Measurements from ENCODE around the gene SNX1. TPM values are rescaled to one million over a fixed set of nuclear protein-coding genes. Genes with fewer than 3 reads are reported as not detected.
A peak's percentile ranks its signal among the peaks of the same experiment; 100 is the strongest.

Gene SNX1
- total and polyA plus RNA-seq, 7 donors = 36.4 to 102 (median 61.0) TPM

DNA sequence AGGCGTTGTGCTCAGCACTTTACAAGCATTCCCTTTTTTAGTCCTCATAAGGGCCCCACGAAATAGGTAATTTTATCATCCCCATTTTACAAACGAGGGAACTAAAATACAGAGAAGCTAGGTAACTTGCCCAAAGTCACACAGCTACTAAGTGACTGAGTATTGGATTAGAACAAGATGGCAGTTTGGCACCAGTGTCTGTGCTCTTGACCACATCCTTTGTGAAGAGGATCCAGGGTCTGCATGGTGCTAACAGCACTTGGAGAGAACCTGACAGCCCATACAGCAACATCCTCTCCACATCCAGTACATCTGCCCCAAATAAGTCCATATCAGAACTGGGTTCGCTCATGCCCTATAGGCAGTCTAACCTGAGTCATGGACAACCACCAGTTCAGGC is 27.6 kb upstream of the SNX1 start:
- TF ChIP-seq, protein P1, sequence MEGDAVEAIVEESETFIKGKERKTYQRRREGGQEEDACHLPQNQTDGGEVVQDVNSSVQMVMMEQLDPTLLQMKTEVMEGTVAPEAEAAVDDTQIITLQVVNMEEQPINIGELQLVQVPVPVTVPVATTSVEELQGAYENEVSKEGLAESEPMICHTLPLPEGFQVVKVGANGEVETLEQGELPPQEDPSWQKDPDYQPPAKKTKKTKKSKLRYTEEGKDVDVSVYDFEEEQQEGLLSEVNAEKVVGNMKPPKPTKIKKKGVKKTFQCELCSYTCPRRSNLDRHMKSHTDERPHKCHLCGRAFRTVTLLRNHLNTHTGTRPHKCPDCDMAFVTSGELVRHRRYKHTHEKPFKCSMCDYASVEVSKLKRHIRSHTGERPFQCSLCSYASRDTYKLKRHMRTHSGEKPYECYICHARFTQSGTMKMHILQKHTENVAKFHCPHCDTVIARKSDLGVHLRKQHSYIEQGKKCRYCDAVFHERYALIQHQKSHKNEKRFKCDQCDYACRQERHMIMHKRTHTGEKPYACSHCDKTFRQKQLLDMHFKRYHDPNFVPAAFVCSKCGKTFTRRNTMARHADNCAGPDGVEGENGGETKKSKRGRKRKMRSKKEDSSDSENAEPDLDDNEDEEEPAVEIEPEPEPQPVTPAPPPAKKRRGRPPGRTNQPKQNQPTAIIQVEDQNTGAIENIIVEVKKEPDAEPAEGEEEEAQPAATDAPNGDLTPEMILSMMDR (IDR thresholded peaks at IDR 0.05) = no peak
- WGBS, 3 donors = 44 to 67% (median 47%) methylated on average over 4 of the region's 4 CpGs
- H3K4me1 ChIP-seq = peaks cover 29% of the 10 kb centered on the region

DNA sequence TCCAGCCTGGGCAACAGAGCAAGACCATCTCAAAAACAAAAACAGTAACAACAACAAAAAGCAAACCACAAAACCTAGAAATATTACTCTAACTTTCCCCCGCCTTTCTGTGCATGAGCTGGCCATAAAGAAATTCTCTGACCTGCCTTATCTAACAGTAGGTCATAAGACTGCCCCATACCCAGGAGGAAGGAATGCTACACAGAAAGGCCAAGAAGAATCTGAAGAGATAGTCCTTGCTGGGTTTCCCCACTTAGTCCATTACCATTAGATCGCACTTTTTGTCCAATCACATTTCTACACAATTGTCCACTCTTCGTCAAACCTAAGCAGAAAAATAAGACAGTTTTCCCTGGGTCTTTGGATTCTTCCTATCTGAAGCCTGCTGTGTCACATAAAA is 25.7 kb upstream of the SNX1 start:
- H3K27me3 ChIP-seq (ENCODE audit: insufficient read depth in 3 of 3, low read length in 2 of 3) = no peaks in the 10 kb centered on the region
- peaks cover 0 to 23% of the 10 kb centered on the region in 2 donors for H3K36me3 ChIP-seq (ENCODE audit: insufficient read depth in 1 of 2, low read depth in 1 of 2)
- H3K4me1 ChIP-seq = peaks cover 29% of the 10 kb centered on the region
- H3K4me3 ChIP-seq = no peak overlapping the region
- H3K9me3 ChIP-seq = no peaks in the 10 kb centered on the region
- DNase-seq = no peak
- WGBS, 3 donors = 92 to 98% (median 95%) methylated on average over 3 of the region's 3 CpGs
- ATAC-seq = no peak
- H3K27ac ChIP-seq = peak overlapping the region; percentile 91
- TF ChIP-seq, protein P1 (IDR thresholded peaks at IDR 0.05) = no peak
- intact Hi-C loops (cut with DNase I) = no loop called here

More for the DNA sequence above, 27.6 kb upstream of the SNX1 start:
- intact Hi-C loops (cut with DNase I) = loop anchor here (5.0 kb wide), 2 partner anchors 316 to 461 kb away; no protein-coding TSS in a partner anchor
- Histone ChIP-seq H3K36me3 (ENCODE audit: insufficient read depth in 1 of 2, low read depth in 1 of 2) (peaks cover 0 to 5% of the 10 kb centered on the region in 2 donors), H3K9me3 (no peaks in the 10 kb centered on the region), H3K27me3 (ENCODE audit: insufficient read depth in 3 of 3, low read length in 2 of 3) (no peaks in the 10 kb centered on the region), H3K27ac (no peak overlapping the region), H3K4me3 (no peak overlapping the region)
- DNase-seq (no peak), ATAC-seq (no peak)

DNA sequence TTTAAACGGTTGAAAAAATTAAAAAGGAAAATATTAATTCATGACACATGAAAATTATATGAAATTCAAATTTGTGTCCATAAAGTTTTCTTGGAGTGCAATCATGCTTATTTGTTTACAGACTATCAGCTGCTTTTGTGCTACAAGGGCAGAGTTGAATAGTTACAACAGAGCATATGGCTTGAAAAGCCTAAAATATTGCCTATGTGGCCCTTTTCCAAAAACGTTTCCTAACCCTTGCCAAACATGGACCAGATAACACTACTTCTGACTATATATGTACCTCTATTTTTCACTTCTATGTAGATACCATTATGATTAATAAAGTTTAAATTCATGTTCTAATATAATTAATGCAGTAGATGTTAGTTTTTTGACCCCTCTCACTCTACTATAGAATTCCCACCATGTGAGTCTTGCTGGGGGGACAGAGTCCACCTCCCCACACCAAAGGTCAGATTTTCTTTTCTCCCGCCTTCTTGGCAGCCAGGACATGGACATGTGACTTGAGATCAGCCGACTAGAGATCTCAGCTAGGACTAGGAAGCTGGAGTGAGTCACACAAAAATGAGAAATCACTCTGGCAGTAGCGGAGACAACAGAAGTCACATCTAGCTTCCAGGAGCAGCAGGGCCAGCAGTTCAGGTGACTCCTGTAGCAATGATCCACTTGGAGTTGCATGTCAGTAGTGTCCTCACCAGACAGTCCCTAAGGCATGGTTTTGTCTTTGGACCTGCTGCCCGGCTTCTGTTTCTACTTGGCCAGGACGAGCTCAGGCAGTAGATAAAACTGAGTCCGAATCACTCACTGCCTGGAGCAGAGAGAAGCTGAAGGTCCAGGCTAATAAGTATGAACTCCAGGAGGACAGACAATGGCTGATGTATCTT is 24.6 kb upstream of the SNX1 start:
- no peaks in the 10 kb centered on the region for H3K9me3 ChIP-seq
- ATAC-seq = peak; percentile 92 to 96 (median 94)
- TF ChIP-seq, protein P1 (IDR thresholded peaks at IDR 0.05) = no peak
- no peaks in the 10 kb centered on the region for H3K27me3 ChIP-seq (ENCODE audit: insufficient read depth in 3 of 3, low read length in 2 of 3)
- H3K4me3 ChIP-seq = peak overlapping the region; percentile 21
- intact Hi-C loops (cut with DNase I) = no loop called here
- peak; percentile 61 to 84 for DNase-seq
- 29 to 46% (median 29%) methylated on average over 8 of the region's 8 CpGs for WGBS, 3 donors
- H3K27ac ChIP-seq = peak overlapping the region; percentile 91
- H3K36me3 ChIP-seq (ENCODE audit: insufficient read depth in 1 of 2, low read depth in 1 of 2) = peaks cover 0 to 28% of the 10 kb centered on the region in 2 donors
- H3K4me1 ChIP-seq = peaks cover 29% of the 10 kb centered on the region

DNA sequence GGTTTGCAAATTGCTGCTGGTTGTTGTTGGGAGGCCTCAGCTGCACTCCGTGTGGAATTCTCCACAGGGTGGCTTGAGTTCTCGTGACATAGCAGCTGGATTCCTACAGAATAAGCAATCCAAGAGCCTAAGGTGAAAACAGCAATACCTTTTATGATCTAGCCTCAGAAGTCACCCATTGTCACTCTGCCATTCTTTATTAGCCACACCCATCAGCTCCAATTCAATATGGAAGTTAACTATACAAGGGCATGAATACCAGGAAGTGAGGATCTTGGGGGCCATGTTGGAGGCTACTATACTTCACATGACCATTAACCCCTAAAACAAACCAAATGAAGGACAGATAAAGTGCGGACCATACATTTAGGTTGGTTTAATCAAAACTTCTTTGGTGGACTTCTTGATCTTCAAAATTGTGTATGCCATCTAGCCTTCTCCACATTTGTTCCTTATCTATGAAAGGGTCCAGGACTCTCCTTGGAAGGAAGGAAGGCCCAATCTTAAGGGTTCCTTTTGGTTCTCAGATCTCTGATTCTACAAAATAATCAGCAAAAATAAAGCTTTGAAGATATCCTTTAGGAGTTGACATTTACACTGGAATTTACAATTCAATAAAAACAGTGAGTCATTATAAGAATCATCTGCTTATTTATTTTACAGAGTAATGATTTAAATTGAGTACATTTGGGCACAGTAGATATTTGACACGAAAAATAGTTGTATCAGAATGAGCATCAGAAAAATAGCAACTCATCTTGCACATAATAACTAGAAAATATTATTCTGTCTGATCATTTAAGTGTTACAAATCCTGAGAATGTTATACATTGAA is 23.6 kb upstream of the SNX1 start:
- peaks cover 29% of the 10 kb centered on the region for H3K4me1 ChIP-seq
- intact Hi-C loops (cut with DNase I) = no loop called here

More for the DNA sequence above, 23.6 kb upstream of the SNX1 start:
- Histone ChIP-seq H3K27ac (peak overlapping the region; percentile 91), H3K4me3 (no peak overlapping the region), H3K27me3 (ENCODE audit: insufficient read depth in 3 of 3, low read length in 2 of 3) (no peaks in the 10 kb centered on the region), H3K9me3 (no peaks in the 10 kb centered on the region), H3K36me3 (ENCODE audit: insufficient read depth in 1 of 2, low read depth in 1 of 2) (peaks cover 0 to 28% of the 10 kb centered on the region in 2 donors)
- WGBS, 3 donors = 71 to 90% (median 76%) methylated on average over 4 of the region's 4 CpGs
- TF ChIP-seq, protein P1 (IDR thresholded peaks at IDR 0.05) = no peak
- peak in 2 of 4 donors; percentile 1 to 11 for ATAC-seq
- no peak for DNase-seq

Measured in psoas muscle (tissue), 8 donors.